Uterus (tissue), 2 donors: Measurements from ENCODE around the gene IRF5.

Experiments used
- POLR2A ChIP-seq, 2 donors: fragments of 450-650 bp; IDR thresholded peaks; one replicate each; pipeline ENCODE4 v1.6.1; 2016; ENCODE audit warnings: antibody characterized with exemption in 2 of 2, mild to moderate bottlenecking in 1 of 2, moderate library complexity in 1 of 2
- TF ChIP-seq, protein P1 (sequence below), 4 experiments: fragments of 200-600 bp in 2 of 4; fragments of 450-650 bp in 2 of 4; sonication (generic) in 2 of 4; IDR thresholded peaks; one replicate each; pipeline ENCODE4 v1.5.1; 2016 to 2019; ENCODE audit warnings: antibody characterized with exemption in 4 of 4, mild to moderate bottlenecking in 2 of 4, moderate library complexity in 1 of 4

DNA sequence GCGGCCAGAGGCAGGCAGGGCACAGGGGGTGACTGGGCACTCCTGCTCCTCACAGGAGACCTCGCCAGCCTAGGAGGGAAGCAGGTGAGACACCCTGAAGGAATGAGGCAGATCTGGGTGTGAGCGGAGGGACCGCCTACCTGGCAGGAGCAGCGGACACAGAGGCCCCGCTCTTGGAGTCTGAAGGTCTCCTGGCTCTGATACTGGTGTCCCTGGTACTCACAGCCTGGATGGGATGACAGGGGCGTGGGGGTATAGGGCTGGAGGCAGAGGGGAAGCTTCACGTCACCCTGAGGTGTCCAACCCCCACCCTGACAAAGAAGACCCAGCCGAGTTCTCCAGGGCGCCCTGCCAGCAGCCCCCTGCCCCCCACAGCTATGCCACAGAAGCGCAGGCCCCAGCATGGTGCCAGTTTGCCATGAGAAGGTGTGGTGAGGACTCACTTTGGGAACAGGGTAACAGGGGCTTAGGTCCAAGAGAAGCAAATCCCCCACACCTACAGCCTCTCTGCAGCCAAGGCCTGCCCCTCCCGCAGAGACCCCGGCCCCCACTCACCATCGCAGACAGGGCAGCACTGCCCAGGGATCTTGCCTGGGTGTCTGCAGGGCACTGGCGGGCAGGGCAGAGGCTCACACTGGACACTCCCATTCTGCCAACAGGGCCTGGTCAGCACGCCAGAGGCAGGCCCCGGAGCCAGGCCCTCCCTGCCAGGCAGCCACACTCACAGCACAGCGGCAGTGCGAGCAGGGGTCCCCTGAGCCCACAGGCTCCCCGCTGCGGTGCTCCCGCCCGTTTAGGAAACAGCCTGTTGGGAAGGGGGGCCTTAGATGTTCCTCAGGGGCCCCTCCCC, 44.3 kb upstream of the IRF5 start:
- TF ChIP-seq, protein P1, sequence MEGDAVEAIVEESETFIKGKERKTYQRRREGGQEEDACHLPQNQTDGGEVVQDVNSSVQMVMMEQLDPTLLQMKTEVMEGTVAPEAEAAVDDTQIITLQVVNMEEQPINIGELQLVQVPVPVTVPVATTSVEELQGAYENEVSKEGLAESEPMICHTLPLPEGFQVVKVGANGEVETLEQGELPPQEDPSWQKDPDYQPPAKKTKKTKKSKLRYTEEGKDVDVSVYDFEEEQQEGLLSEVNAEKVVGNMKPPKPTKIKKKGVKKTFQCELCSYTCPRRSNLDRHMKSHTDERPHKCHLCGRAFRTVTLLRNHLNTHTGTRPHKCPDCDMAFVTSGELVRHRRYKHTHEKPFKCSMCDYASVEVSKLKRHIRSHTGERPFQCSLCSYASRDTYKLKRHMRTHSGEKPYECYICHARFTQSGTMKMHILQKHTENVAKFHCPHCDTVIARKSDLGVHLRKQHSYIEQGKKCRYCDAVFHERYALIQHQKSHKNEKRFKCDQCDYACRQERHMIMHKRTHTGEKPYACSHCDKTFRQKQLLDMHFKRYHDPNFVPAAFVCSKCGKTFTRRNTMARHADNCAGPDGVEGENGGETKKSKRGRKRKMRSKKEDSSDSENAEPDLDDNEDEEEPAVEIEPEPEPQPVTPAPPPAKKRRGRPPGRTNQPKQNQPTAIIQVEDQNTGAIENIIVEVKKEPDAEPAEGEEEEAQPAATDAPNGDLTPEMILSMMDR (IDR thresholded peaks at IDR 0.05): no peak
- no peak for TF ChIP-seq POLR2A (IDR thresholded peaks at IDR 0.05)
